GM21786 (cell line): ENCODE data around the gene HECTD1.

Experiments
- ATAC-seq: cut with Tn5 transposase; IDR thresholded peaks from one replicate; pipeline ENCODE4 v1.9.1; 2021; ENCODE audit not compliant: unreplicated experiment

HECTD1 gene

GRCh38 chr14:31161274-31161673, 46.3 kb downstream of the HECTD1 start:
- ATAC-seq: no peak

GRCh38 chr14:31159682-31160296, 47.8 kb downstream of the HECTD1 start:
- ATAC-seq: no peak

GRCh38 chr14:31154956-31155355, 52.6 kb downstream of the HECTD1 start:
- ATAC-seq: no peak

GRCh38 chr14:31142455-31143087, 65.0 kb downstream of the HECTD1 start:
- ATAC-seq: no peak

GRCh38 chr14:31139301-31139847, 68.2 kb downstream of the HECTD1 start:
- ATAC-seq: no peak

GRCh38 chr14:31138301-31138700, 69.3 kb downstream of the HECTD1 start:
- ATAC-seq: no peak

GRCh38 chr14:31137214-31137889, 70.2 kb downstream of the HECTD1 start:
- ATAC-seq: no peak

- ATAC-seq: no peak
Observed at GRCh38 chr14:31133133-31133532, 74.5 kb downstream of the HECTD1 start.

GRCh38 chr14:31128601-31129526, 78.7 kb downstream of the HECTD1 start:
- peak; percentile 63 for ATAC-seq

- ATAC-seq: peak; percentile 72
Observed at GRCh38 chr14:31127690-31128089, 79.9 kb downstream of the HECTD1 start.

- no peak for ATAC-seq
Observed at GRCh38 chr14:31126680-31127079, 80.9 kb downstream of the HECTD1 start.

GRCh38 chr14:31125231-31125630, 82.4 kb downstream of the HECTD1 start:
- ATAC-seq: no peak

GRCh38 chr14:31124197-31124596, 83.4 kb downstream of the HECTD1 start:
- no peak for ATAC-seq

- ATAC-seq: no peak
Observed at GRCh38 chr14:31122921-31123320, 84.7 kb downstream of the HECTD1 start.

GRCh38 chr14:31122098-31122611, 85.4 kb downstream of the HECTD1 start:
- ATAC-seq: no peak

- ATAC-seq: no peak
Observed at GRCh38 chr14:31118892-31119291, 88.7 kb downstream of the HECTD1 start.

GRCh38 chr14:31113794-31114193, 93.8 kb downstream of the HECTD1 start:
- ATAC-seq: no peak

GRCh38 chr14:31110872-31111271, 96.7 kb downstream of the HECTD1 start:
- ATAC-seq: no peak

GRCh38 chr14:31109257-31109656, 98.3 kb downstream of the HECTD1 start:
- no peak for ATAC-seq

- ATAC-seq: no peak
Observed at GRCh38 chr14:31106768-31107167, 100.8 kb downstream of the HECTD1 start.

- ATAC-seq: no peak
Observed at GRCh38 chr14:31097081-31097480, 110.5 kb downstream of the HECTD1 start.
